Measurements from ENCODE around the gene TSPAN15.
"Not testable (repeated sequence)": the region's sequence is repeated elsewhere in the genome, so short reads cannot be mapped to it uniquely, and the experiment has no call there.

Gene TSPAN15

DNA sequence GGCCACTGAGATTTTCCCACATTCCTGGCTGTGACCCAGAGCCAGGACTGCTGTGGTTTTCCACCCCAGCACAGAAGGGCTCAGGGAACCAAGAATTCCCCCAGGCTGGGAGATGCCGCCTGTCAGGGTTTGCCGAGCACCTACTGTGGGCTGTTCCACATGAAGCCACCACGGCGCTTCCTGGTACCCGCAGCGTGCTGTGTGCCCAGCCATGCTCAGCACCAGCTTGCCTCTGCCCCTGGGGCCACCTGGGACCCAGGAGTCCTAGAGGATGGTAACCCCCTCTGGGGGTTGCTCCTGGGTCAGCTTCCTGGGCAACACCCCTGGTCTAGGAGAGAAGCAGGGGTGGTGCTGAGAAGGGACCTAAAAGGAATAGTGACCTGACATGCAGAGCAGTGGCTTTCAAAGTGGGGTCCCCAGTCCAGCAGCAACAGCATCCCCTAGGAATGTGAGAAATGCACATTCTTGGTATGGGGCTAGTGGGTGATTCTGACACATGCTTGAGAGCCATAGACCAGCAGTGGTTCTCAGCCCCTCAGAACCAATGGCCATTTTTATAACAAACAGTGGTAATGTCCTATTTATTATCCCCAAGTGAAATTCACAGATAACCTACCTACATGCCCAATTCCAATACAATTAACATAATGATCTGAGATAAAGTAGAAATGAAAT is 53.4 kb downstream of the TSPAN15 start:
- no peak for DNase-seq

DNA sequence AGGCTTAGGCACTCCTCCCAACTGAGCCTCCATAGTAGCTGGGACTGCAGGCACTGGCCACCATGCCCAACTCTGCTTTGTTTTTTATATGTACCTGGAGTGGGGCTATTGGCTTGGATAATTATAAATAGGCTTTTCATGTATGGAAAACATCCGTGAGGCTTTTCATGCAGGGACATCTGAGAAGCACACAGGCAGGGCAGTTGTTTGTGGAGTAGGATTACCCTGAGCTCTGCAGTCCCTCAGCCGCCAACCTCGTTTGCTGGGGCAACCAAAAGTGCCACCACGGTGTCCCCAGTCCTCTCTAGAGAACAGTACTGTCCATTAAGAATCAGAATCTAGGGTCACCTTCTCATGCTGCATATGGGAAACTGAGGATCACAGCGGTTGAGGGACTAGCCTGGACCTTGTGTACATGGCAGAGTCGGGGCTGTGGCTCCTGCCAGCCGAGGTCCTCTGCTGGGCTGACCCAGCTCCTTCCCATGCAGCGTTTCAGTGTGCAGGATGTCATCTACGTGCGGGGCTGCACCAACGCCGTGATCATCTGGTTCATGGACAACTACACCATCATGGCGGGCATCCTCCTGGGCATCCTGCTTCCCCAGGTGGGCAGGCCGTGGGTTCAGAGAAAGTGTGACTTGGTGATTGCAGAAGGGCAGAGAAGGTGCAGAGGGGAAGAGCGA is 54.5 kb downstream of the TSPAN15 start:
- DNase-seq = no peak

DNA sequence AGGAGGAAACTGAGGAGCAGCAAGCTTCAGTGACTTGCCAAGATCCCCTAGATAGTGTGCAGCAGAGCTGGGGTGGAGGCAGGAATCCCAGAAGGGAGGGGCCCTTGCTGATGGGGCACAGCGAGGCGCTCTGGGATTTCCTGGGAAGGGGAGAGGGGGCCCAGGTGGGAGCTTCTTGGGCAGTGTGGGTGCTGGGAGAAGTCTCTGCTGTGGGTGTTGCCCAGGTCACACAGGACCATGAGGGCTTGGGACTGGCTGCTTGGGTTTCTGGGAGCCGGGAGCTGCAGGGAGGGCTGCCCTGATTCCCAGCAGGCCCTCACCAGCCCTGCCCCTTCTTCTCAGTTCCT is 55.2 kb downstream of the TSPAN15 start:
- no peak for DNase-seq

DNA sequence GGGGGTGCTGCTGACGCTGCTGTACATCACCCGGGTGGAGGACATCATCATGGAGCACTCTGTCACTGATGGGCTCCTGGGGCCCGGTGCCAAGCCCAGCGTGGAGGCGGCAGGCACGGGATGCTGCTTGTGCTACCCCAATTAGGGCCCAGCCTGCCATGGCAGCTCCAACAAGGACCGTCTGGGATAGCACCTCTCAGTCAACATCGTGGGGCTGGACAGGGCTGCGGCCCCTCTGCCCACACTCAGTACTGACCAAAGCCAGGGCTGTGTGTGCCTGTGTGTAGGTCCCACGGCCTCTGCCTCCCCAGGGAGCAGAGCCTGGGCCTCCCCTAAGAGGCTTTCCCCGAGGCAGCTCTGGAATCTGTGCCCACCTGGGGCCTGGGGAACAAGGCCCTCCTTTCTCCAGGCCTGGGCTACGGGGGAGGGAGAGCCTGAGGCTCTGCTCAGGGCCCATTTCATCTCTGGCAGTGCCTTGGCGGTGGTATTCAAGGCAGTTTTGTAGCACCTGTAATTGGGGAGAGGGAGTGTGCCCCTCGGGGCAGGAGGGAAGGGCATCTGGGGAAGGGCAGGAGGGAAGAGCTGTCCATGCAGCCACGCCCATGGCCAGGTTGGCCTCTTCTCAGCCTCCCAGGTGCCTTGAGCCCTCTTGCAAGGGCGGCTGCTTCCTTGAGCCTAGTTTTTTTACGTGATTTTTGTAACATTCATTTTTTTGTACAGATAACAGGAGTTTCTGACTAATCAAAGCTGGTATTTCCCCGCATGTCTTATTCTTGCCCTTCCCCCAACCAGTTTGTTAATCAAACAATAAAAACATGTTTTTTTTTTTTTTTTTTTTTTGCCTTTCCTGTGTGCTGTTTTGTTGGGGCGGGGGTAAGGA is 55.8 kb downstream of the TSPAN15 start:
- no peak for DNase-seq

DNA sequence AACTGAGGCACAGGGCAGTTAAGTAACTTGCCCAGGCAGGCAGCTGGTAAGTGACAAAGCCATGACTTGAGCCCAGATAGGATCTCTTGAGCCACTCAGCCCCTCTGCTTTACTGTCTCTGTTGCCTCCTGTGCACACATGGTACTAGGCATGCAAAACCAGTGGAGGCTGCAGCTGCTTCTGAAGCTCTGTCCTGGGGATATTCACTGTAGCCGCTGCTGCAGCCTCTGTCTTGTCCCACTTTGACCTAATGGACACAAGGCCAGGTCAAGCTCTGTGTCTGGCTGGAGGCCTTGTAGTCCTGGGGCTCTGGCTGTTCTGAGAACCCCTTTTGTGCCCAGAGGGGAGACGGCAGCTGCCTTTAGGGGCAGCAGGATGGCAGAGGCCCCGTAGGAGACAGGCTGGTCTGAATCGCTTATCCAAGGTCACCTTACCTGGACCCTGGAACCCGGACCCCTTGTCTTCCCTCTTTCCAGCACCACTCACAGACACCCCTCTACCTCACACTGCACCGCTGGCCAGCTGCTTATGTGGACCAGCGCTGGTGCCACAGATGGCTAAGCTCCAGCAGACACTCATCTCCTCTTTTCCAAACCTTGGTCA is 57.6 kb downstream of the TSPAN15 start:
- DNase-seq = no peak

DNA sequence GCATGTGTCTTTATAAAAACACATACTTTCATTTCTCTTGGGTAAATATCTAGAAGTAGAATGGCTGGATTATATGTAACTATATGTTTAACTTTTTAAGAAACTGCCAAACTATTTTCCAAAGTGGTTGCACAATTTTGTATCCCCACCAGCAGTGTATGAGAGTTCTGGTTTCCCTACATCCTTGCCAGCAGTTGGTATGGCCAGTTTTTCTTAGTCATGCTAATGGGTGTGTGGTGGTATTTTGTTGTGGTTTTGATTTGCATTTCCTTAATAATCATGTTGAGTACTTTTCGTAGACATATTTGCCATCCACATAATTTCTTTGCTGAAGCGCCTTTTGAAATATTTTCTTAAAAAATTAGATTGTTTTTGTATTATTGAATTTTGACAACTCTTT is 61.6 kb downstream of the TSPAN15 start:
- no peak for DNase-seq

DNA sequence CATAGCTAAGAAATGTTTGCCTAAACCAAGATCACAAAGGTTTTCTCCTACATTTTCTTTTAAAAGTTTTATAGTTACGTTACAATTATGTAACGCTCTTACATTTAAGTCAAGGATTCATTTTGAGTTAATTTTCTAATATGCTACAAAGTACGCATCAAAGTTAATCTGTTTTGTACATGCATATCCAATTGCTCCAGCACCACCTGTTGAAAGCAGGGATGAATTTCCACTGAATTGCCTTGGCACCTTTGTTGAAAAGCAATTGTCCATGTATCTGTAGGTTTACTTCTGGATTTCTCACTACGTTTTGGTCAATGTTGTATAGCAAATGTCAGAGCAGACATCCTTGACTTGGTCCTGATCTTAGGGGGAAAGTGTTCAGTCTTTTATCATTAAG is 62.4 kb downstream of the TSPAN15 start:
- no peak for DNase-seq

DNA sequence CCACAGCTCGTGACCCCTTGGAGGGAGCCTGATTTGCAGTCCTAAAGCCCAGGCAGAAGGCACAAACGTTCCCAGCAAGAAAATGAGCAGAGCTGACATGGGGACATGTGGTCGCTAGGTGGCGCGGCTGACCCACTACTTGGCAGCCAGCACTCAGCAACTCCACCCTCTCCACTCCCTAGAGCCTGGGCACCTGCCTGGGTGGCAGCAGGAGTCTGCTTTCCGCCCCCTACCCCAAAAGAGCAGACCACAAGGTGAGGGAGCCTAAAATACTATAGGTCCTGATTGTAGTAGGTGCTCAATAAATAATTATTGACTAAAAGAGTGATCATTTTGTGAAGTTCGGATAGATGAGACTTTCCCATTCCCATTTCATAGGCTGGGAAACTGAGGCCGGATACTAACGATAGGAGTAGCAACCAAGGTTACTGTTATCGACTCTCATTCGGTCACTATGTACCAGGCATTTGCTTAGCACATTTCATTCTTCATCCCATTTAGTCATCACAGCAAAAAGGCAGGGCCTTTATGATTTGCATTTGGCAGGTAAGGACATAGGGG is 64.5 kb downstream of the TSPAN15 start:
- peak; percentile 9 for DNase-seq

DNA sequence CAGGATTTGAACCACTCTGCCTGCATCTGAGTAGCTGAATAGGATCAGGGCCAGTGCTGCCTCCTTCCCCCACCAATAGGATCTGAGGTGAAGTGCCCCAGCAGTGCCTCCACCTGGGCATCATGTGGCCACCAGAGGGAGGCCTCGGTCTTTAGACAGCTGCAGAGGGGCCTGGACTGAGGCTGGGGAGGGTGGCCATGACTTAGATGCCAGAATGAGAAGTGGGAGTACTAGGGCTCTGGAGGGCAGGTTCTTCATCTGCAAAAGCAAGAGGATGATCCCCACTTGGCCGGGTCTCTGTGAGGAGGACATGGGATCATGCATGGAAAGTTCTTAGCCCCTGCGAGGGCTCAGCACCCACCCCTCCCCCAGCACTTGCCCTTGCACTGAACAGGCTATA is 65.1 kb downstream of the TSPAN15 start:
- DNase-seq = no peak

DNA sequence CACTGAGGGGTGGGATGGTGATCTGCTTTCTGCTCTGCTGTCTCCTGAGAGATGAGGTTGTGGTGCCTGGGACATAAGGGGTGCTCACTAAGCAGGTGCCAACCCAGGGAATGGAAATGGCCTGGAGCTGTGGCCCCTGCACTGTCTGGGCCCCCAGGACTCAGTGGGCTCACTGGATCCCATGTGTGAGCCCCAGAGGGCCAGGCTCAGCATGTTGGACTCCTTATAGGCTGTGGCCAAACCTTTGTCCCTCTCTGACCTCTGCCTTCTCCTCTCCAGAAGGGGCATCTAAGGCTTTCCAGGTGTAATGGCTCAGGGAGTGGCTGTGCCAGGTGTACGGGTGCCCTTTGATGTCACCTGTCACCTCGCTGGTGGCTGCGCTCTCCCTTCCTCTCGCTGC is 65.5 kb downstream of the TSPAN15 start:
- no peak for DNase-seq

DNA sequence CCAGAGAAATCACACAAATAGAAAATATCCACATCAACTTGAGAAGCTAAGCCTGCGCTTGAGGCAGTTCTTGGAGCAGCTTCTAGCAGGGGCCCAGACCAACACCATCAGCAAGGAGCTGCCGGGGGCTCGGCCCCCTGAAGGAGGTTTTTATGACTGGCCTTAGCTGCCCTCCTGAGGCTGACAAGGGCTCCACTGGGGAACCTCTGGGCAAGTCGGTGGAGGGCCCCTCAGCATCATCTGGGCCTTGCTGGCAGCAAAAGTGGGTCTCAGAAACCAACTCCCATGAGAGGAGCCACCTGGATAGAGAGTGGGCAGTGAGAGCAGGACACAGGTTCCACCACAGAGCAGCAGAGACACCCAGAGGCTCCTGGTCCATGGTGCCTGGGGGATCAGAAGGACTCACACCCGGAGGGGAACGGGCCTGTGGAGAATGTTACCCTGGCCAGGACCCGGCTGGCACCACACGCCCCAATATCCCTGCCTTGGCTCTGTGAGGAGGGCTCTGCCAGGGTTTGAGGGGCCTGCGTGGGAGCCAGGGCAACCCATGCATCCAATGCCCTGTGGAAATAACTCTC is 66.1 kb downstream of the TSPAN15 start:
- no peak for DNase-seq

DNA sequence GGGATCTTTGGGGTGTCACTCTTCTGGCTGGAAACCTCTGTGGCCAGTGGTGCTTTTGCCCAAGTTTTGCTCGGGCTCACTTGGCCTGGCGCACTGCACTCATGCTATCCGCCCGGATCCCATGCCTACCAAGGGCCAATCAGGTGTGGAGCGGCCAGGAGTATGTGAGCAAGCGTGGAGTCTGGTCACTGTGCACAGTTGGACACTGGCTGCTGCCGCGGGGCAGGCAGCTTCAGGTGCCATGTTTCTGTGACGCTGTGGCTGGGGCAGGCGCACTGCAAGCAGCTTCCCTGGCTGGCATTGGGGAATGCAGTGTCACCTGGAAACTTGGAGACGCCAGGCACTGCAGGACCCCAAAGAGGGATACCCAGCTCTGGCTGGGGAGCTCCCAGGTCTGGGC is 76.7 kb downstream of the TSPAN15 start:
- DNase-seq = no peak

DNA sequence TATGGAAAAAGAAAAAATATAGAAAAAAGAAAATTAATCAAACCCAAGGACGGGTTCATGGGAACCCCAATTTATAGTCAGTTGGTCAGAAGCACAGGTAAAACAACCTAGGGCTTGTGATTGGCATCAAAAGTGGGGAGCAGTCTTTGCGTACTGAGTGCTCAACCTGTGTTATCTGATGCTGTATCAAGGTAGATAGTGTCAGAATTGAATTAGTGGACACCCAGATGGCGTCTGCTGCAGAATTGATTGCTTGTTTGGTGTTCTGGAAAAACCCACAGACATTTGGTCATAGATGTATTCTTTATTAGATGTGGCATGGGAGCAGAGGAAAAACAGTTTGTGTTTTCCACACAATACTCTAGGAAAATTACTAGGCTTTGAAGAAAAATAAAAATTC is 82.4 kb downstream of the TSPAN15 start:
- DNase-seq = no peak

DNA sequence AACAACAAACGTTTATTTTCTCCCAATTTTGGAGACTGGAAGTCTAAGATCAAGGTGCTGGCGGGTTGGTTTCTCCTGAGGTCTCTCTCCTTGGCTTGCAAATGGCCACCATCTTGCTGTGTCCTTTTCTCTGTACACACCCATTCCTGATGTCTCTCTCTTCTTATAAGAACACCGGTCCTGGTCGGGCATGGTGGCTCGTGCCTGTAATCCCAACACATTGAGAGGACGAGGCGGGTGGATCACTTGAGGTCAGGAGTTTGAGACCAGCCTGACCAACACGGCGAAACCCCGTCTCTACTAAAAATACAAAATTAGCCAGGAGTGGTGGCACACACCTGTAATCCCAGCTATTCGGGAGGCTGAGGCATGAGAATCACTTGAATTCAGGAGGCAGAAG is 85.3 kb downstream of the TSPAN15 start:
- DNase-seq = not testable (repeated sequence)

DNA sequence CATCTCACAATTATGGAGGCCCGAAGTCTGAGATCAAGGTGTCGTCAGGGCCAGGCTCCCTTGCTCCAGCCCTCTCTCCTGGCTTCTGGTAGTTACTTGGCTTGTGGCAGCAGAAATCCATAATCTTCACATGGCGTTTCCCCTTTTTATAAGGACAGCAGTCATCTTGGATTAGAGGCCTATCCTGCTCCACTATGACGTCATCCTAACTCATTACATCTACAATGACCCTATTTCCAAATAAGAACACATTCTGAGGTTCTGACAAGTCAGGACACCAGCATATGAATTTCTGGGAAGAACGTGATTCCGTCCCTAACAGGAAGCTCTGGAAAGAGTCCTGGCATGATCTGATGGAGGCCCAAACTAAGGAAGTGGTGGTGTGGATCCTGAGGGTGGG is 86.2 kb downstream of the TSPAN15 start:
- no peak for DNase-seq

DNA sequence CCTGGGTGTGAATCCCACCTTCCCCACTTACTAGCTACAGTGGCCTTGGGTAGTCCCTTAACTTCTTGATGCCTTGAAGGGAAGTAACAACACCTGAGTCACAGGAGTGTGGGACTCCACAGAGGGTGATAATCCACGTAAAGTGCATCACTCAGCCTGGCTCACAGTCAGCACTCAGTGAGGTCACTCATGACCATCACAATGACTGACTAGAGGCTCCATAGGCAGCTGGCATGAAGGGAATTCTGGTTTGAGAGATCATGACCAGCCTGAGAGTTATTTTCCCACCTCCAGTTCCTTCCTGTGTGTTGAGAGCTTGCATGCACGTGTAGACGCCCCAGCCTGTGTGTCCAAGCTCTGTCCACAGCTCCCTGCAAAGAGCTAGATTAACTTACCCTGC is 87.2 kb downstream of the TSPAN15 start:
- no peak for DNase-seq

DNA sequence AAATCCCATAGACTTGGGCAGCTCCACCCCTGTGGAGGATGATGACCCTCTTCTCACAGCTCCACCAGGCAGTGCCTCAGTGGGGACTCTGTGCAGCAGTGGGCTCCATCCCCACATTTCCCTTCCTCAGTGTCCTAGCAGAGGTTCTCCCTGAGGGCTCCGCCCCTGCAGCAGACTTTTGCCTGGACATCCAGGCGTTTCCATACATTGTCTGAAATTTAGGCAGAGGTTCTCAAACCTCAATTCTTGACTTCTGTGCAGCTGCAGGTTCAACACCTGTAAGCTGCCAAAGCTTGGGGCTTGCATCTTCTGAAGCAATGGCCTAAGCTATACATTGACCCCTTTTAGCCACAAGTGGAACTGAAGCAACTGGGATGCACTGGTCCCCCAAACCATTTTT is 90.2 kb downstream of the TSPAN15 start:
- no peak for DNase-seq

DNA sequence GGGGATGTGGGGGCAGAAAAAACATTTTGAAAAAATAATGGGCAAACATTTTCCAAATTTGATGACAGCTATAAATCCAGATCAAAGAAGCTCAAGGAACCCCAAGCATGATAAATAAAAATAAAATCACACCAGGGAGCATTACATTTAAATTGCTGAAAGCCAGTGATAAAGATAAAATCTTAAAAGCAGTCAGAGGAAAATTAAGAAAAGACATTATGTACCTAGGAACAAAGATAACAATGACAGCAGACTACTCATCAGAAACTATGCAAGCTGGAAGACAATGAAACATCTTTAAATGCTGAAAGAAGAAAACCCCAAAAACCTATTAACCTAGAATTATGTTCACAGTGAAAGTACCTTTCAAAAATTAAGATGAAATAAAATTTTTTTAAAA is 98.7 kb downstream of the TSPAN15 start:
- DNase-seq = no peak

DNA sequence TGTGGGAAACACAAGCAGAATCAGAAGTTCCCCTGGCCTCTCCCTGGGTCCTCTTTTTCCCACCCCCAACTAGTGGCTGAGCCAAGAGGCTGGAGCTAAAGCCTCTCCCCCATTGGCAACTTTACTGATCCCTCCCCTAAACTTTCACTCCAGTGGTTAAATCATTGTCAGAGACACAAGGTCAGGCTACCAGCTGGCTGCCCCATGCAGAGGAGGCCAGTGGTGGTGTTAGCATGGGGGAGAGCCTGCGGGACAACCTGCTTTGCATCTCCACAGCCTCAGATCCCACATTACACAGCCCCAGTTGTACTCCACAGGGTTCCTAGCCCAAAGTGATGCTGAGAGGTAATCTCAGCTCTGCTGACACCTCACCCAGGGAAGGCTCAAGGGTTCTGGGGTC is 101.0 kb downstream of the TSPAN15 start:
- no peak for DNase-seq

DNA sequence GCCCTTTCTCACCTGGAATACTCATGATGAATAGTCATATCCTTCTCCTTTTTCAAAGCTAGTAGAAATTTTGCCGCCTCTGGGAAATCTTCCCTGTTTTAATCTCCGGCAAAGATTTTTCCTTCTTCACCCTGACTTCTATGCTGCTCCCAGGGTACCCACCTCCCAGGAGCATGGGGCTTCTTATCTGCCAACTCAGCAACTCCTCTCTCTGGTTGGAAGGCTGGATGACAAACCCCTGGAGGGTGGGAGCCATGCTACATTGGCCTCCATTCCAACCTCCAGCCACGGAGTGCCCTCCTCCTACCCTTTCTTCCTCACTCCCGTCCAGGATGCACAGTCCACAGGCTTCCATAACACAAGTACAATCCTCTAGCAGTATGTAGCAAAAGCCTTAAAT is 102.1 kb downstream of the TSPAN15 start:
- DNase-seq = no peak

DNA sequence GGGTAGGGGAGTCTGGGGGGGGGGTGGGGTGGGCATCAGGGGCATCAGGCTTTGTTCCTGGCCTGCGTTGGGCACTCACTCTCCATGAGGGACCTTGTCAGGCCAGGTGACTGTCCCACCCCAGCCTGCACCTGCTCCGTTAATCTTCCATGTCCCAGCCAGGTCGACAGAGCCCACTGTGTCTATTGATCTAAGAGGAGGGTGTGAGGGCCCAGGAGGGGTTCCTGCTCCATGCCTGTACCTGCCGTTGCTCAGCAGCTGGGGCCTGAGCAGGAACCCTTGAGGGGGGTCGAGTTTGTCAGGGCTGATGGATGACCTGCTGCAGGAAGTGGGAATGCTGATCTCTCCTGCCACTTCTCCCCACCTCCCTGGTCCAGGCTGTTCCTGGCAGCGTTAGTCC is 103.3 kb downstream of the TSPAN15 start:
- DNase-seq = no peak
